Tibial nerve (tissue), 4 donors: ENCODE measurements around the gene TVP23A.

Experiments
- EP300 ChIP-seq, 2 donors: sonication (generic); formaldehyde crosslinking; IDR thresholded peaks; one replicate each; pipeline ENCODE4 v1.6.1; 2017; ENCODE audit warnings: antibody characterized with exemption in 2 of 2, mild to moderate bottlenecking in 1 of 2
- POLR2A ChIP-seq, 2 donors: fragments of 450-650 bp; IDR thresholded peaks; one replicate each; pipeline ENCODE4 v1.6.1; 2017; ENCODE audit warnings: antibody characterized with exemption in 2 of 2, mild to moderate bottlenecking in 2 of 2, moderate library complexity in 2 of 2
- TF ChIP-seq, protein P1 (sequence below), 5 experiments: fragments of 200-600 bp in 3 of 5; fragments of 450-650 bp in 2 of 5; sonication (generic) in 3 of 5; IDR thresholded peaks; one replicate each; pipeline ENCODE4 v1.5.1; 2016 to 2019; ENCODE audit warnings: antibody characterized with exemption in 5 of 5, mild to moderate bottlenecking in 3 of 5, moderate library complexity in 2 of 5

DNA sequence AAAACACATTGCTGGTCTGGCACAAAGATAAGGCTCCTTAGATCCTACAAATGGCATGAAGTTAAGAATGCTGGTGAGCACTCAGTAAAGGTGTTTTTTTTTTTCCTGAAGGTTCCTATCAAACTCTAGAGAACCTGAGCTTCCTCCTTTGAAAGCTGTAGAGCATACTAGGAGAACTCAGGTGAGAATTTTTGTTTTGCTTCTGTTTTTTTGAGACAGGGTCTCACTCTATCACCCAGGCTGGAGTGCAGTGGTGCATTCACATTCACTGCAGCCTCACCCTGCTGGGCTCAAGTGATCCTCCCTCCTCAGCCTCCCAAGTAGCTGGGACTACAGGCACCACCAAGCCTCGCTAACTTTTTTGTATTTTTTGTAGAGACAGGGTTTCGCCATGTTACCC is 37.4 kb upstream of the TVP23A start:
- TF ChIP-seq, protein P1, sequence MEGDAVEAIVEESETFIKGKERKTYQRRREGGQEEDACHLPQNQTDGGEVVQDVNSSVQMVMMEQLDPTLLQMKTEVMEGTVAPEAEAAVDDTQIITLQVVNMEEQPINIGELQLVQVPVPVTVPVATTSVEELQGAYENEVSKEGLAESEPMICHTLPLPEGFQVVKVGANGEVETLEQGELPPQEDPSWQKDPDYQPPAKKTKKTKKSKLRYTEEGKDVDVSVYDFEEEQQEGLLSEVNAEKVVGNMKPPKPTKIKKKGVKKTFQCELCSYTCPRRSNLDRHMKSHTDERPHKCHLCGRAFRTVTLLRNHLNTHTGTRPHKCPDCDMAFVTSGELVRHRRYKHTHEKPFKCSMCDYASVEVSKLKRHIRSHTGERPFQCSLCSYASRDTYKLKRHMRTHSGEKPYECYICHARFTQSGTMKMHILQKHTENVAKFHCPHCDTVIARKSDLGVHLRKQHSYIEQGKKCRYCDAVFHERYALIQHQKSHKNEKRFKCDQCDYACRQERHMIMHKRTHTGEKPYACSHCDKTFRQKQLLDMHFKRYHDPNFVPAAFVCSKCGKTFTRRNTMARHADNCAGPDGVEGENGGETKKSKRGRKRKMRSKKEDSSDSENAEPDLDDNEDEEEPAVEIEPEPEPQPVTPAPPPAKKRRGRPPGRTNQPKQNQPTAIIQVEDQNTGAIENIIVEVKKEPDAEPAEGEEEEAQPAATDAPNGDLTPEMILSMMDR (IDR thresholded peaks at IDR 0.05), result no peak
- no peak for TF ChIP-seq POLR2A (IDR thresholded peaks at IDR 0.05)
- no peak for TF ChIP-seq EP300 (IDR thresholded peaks at IDR 0.05)
